GM06990 (cell line): ENCODE results near the gene ASPDH.
"Not testable (repeated sequence)": the region's sequence is repeated elsewhere in the genome, so short reads cannot be mapped to it uniquely, and the experiment has no call there.

Source experiments
- DNase-seq: peaks from one replicate; pipeline ENCODE4 v3.0.0-alpha.2; 2011; ENCODE audit not compliant: insufficient read length; ENCODE audit errors: extremely low read depth
- H3K27me3 ChIP-seq: replicated peaks from 2 replicates; pipeline ENCODE4 v1.6.0; 2011; ENCODE audit warnings: low read length; ENCODE audit not compliant: control insufficient read depth, insufficient read depth
- H3K36me3 ChIP-seq: 2 replicates; pipeline ENCODE4 v1.5.1; 2011; ENCODE audit warnings: low read length; ENCODE audit not compliant: control insufficient read depth, insufficient read depth
- H3K4me3 ChIP-seq: replicated peaks from 2 replicates; pipeline ENCODE4 v1.5.1; 2011; ENCODE audit warnings: low read depth, mild to moderate bottlenecking, control low read depth, low read length
- CTCF ChIP-seq: IDR thresholded peaks from 2 replicates; pipeline ENCODE4 v1.5.1; 2011; ENCODE audit warnings: low read length, control low read depth, mild to moderate bottlenecking, inconsistent platforms; ENCODE audit not compliant: insufficient read depth, poor library complexity, severe bottlenecking

ASPDH gene

GRCh38 chr19:50475101-50475568 is 38.6 kb downstream of the ASPDH start:
- TF ChIP-seq CTCF, result no peak
- H3K27me3 ChIP-seq, result no peaks in the 10 kb centered on the region
- no peak overlapping the region for H3K4me3 ChIP-seq
- no peak for DNase-seq
- H3K36me3 ChIP-seq, result peaks cover 16% of the 10 kb centered on the region

DNA sequence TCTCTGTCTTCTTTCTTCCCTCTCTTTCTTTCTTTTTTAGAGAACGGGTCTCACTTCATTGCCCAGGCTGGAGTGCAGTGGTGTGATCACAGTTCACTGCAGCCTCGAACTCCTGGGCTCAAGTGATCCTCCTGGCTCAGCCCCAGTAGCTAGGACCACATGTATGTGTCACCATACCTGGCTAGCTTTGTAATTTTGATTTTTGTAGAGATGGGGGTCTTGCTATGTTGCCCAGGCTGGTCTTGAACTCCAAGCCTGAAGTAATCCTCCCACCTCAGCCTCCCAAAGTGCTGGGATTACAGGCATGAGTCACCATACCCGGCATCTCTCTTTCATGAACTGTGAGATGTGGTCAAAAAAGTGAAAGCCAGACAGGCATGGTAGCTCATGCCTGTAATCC is 40.4 kb downstream of the ASPDH start:
- not testable (repeated sequence) for H3K27me3 ChIP-seq, DNase-seq, H3K36me3 ChIP-seq, H3K4me3 ChIP-seq

GRCh38 chr19:50468818-50469217 is 44.9 kb downstream of the ASPDH start:
- Histone ChIP-seq H3K27me3 (no peaks in the 10 kb centered on the region; the same call in 1 of the 2 replicates), H3K4me3 (no peak overlapping the region), H3K36me3 (no peaks in the 10 kb centered on the region)
- no peak for DNase-seq
- TF ChIP-seq CTCF, result no peak

- H3K27me3 ChIP-seq, result no peaks in the 10 kb centered on the region; the same call in 1 of the 2 replicates
- TF ChIP-seq CTCF, result no peak
- H3K4me3 ChIP-seq, result no peak overlapping the region
- DNase-seq, result no peak
- no peaks in the 10 kb centered on the region for H3K36me3 ChIP-seq
Measured at GRCh38 chr19:50467566-50467965, 46.1 kb downstream of the ASPDH start.

DNA sequence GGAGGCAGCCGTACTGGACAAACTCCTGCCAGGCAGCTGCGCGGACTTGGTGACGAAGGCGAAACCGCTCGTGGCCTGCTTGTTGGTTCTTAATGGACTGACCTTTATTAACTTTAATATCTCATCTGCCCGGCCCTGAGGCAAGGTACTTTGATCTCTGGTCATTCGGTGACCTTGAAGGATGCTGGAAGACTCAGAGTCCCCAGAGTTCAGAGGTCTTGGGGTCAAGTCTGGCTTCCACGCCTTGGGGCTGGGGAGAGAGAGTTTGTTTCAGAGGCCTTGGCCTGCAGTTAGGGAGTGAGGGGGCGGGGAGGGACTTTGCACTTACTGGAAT is 47.0 kb downstream of the ASPDH start:
- H3K4me3 ChIP-seq, result no peak overlapping the region
- no peak for DNase-seq
- H3K27me3 ChIP-seq, result no peaks in the 10 kb centered on the region; the same call in 1 of the 2 replicates
- H3K36me3 ChIP-seq, result no peaks in the 10 kb centered on the region
- no peak for TF ChIP-seq CTCF

DNA sequence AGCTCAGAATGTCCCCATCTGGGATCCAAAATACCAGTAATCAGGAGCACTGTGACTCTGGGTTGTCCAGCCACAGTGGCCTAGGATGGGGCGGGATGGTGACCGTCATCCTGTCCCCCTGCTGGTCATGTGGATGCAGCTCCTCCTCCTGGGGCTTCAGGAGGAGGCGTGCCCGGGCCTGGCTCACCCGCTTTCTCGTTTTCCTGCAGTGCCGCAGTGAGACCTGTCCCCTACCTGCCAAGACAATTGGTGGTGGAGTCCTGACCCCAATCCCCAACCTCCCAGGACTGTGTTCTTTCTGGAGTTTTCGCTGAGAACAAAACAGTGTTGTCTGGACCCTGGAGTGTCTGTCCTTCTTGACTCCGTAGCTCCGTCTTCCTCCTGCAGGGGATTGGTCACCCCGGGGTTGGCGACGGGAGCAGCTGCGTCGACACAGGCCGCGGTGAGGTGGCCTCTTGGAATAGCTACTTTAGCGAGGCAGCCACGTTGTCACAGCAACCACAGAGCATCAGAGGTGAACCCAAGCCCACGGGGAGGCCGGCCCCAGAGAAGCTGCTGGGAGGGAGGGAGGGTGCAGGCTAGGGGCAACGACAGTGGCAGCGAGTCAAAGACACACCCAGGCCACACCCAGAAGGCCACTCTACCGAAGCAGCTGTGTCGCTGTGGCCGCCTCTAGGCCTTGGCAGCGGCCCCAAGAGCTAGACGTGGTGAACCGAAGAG is 47.6 kb downstream of the ASPDH start:
- Histone ChIP-seq H3K4me3 (no peak overlapping the region), H3K36me3 (no peaks in the 10 kb centered on the region), H3K27me3 (no peaks in the 10 kb centered on the region; the same call in 1 of the 2 replicates)
- no peak for DNase-seq
- no peak for TF ChIP-seq CTCF
